HEK293 (cell line): Measurements from ENCODE around the gene NIN.

Source experiments
- CTCF ChIP-seq: fragments of 450-650 bp; formaldehyde crosslinking; IDR thresholded peaks from 2 replicates; pipeline ENCODE4 v1.5.1; 2016; ENCODE audit warnings: missing biosample characterization, missing genetic modification characterization
- INSM2 ChIP-seq: fragments of 450-650 bp; formaldehyde crosslinking; IDR thresholded peaks from 2 replicates; pipeline ENCODE4 v1.5.1; 2016; ENCODE audit warnings: missing biosample characterization, missing genetic modification characterization
- KLF1 ChIP-seq: fragments of 450-650 bp; formaldehyde crosslinking; IDR thresholded peaks from 2 replicates; pipeline ENCODE4 v1.5.1; 2016; ENCODE audit warnings: missing biosample characterization, missing genetic modification characterization
- OVOL3 ChIP-seq: fragments of 450-650 bp; formaldehyde crosslinking; IDR thresholded peaks from 2 replicates; pipeline ENCODE4 v1.5.1; 2016; ENCODE audit warnings: missing biosample characterization, missing genetic modification characterization
- REST ChIP-seq: fragments of 450-650 bp; formaldehyde crosslinking; IDR thresholded peaks from 2 replicates; pipeline ENCODE4 v1.5.1; 2016; ENCODE audit warnings: missing biosample characterization, missing genetic modification characterization
- ZNF175 ChIP-seq: fragments of 450-650 bp; formaldehyde crosslinking; IDR thresholded peaks from 2 replicates; pipeline ENCODE4 v1.5.1; 2016; ENCODE audit warnings: missing biosample characterization, missing genetic modification characterization
- ZNF76 ChIP-seq: fragments of 450-650 bp; formaldehyde crosslinking; IDR thresholded peaks from 2 replicates; pipeline ENCODE4; 2016; ENCODE audit warnings: low read depth, missing biosample characterization, missing genetic modification characterization, borderline replicate concordance

GRCh38 chr14:50791201-50791600 lies 39.8 kb downstream of the NIN start:
- TF ChIP-seq ZNF76 (tag by site-specific recombination) (no peak), CTCF (no peak), INSM2 (tag by site-specific recombination) (no peak), REST (tag by site-specific recombination) (no peak), ZNF175 (tag by site-specific recombination) (no peak), OVOL3 (tag by site-specific recombination) (no peak), KLF1 (tag by site-specific recombination) (no peak)
